NCI-H146 treated with DMSO at 0.1 percent for 48 hours (cell line): ENCODE data around the gene ANKRD6.
"Not testable (repeated sequence)": the region's sequence is repeated elsewhere in the genome, so short reads cannot be mapped to it uniquely, and the experiment has no call there.

Experiments
- DNase-seq: peaks from one replicate; lab custom pipeline; 2025; ENCODE audit not compliant: unreplicated experiment; lab: John Stamatoyannopoulos, UW

Gene ANKRD6

DNA sequence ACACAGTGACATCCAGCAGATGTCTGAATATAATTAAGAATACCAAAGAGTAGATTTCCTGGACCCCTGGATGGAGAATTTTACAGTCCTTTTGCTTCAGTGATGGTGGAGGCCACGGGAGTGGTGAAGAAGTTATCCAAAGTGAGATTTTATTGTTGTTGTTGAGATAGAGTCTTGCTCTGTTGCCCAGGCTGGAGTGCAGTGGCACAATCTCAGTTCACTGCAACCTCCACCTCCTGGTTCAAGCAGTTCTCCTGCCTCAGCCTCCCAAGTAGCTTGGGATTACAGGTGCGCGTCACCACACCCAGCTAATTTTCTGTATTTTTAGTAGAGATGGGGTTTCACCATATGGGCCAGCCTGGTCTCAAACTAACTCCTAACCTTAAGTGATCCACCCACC, 208.6 kb downstream of the ANKRD6 start:
- DNase-seq: not testable (repeated sequence)

DNA sequence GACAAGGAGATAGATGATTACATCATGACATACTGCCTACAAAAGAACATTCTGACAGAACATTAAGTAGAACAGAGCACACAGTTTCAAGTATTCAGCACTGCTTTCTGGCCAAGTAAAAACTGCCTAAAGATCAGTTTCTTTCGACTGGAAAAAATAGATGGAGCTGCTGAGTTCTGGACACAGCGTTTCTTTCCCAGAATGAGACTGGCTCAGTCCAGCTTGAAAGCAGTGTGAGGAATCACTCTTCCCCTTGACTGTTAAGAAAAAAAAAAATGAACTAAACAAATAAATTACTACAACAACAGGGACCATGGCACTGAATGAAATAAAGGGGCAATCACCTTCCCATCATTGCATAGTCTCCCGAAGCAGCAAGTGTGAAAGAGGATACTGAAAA, 210.0 kb downstream of the ANKRD6 start:
- DNase-seq: no peak

DNA sequence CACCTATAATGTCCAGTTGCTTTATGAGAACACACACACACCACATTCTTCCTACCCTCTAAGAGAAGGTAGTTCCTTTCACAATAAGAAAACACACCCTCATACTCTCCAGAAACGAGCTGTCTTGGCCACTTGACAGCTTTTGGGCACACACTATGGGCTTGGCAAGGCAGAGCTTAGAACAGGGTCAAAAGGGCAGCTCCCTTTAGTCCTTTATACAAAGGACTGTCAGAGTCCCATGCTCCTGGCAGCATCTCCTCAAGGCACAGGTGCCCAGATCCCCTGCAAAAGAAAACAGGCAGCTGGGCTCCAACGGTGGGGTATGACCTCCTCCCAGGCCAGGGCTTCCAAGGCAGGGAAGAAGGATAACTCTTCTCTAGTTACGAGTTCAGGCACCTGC, 210.5 kb downstream of the ANKRD6 start:
- DNase-seq: no peak

DNA sequence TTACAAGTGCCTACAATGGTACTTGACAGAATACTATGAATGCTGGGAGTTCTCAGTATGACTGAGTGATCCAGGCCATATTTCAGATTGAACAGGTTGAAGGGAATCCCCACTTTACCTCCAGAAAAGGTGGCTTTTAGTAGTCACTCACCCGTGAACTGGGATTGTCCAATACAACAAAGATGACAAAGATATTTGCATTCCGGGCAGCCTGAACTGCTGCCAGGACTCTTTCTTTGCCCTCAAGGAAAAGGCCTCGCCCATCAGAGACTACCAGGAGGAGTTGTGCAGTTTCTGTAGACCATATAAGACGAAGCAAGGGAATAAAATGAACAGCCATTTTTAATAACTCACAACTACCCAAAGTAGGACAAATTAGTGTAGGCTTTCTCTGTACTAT, 211.9 kb downstream of the ANKRD6 start:
- DNase-seq: no peak

DNA sequence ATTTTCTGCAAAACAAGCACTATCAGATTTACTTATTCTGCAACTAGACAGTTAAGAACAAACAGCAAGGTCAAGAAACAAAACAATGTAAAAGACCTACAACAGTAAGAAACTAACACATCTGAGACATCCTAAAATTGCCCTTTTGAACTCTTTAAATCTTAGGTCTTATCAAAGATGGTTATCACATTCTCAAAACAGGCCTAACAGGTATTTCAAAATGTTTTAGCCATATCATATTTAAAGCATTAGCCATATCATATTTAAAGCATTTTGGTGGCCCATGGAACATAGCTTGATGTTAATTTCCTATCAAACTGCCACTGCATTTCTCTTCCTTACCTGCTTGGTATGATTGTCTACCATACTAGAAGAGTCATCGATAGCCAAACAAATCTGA, 216.7 kb downstream of the ANKRD6 start:
- no peak for DNase-seq

DNA sequence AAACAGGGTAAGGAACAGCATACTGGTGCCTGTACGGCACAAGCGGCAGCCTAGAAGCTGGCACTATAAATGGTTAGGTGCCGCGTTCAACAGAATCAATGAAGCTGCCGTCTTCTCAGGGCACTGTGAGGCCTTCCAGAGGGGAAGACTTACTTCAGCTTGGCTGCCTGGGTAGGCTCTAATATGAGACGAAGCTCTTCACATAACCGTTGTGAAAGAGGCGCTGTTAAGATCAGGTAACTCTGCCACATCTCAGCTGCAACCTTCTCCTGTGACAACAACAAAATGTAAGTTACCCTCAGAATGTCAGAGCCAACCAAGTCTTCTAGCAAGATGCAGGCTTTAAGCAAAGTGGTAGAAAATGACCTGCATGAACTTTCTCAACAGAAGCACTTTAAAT, 217.6 kb downstream of the ANKRD6 start:
- no peak for DNase-seq

DNA sequence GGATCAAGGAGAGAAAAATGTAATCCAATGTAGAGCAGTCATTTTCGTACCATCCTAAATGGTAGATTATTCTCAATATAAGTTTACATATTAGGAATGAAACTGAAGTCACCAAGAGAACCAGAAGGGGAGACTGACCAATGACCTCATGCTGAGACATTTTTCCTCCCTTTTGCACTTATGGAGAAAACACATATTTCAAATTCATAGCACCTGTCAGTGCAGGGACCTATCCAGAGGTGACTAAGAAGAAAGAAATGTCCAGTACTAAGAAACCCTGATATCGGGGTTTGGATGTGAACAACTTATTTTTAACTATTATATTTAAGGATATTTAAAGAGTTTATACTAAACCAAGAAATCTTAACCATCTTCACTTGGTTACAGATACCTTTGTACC, 222.2 kb downstream of the ANKRD6 start:
- no peak for DNase-seq

DNA sequence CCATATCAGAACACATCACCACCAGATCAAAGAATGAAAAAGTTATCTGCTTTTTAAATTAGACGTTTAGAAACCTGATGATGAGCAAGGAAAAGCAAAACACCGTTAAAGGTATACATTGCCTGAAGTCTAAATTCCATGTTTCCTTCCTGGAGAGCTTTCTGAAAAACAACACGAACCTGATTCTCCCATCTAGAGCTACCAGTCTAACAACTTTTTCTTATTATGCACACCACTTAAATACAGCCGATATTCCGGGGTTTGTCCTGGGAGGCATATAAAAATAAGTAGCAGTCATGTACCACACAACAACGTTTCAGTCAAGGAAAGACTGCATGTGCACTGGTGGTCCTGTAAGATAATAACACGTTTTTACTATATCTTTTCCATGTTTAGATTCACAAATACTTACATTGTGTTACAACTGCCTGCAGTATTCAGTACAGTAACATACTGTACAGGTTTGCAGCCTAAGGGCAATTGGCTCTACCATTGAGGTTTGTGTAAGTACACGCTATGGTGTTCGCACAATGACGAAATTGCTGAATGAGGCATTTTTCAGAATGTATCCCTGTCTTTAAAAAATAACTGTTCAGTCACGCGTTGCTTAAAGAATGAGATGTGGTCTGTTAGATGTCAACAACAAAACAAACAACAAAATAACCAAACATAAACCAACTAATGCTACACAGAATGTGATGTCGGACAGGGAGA, 224.7 kb downstream of the ANKRD6 start:
- DNase-seq: no peak

DNA sequence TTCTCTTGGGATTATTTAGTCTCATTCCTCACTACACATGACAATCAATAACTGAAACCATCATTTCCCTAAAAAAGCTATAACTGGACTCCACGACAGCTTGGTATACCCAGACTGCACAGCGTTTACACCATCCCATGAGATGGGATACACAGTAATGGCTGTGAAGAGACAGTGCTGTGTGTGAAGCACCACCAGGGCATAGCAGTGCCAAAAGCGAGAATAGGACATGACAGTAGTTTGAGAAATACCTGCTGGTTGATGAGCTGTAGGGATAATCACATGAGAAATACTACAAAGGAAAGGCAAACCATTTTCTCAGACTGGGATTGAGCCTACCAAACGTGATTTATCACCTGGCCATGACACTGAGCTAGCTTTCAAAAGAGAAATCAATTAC, 228.0 kb downstream of the ANKRD6 start:
- DNase-seq: no peak

DNA sequence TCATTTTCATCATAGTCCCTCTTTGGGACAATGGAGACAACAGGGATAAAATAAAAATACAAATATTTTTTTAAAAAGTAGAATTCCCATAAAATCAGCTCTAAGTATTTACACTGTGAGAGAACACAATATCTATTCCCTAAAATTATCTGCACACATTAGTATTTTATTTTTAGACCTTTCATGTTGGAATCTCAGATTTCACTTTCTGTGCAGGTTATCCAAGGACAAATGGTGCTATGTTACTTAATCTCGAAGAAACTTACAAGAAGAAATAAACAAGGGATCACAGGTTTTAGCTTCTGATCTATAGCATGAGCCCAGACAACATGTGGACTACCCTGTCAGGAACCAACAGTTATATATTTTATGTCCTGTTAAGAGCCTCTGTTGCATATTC, 228.6 kb downstream of the ANKRD6 start:
- no peak for DNase-seq

DNA sequence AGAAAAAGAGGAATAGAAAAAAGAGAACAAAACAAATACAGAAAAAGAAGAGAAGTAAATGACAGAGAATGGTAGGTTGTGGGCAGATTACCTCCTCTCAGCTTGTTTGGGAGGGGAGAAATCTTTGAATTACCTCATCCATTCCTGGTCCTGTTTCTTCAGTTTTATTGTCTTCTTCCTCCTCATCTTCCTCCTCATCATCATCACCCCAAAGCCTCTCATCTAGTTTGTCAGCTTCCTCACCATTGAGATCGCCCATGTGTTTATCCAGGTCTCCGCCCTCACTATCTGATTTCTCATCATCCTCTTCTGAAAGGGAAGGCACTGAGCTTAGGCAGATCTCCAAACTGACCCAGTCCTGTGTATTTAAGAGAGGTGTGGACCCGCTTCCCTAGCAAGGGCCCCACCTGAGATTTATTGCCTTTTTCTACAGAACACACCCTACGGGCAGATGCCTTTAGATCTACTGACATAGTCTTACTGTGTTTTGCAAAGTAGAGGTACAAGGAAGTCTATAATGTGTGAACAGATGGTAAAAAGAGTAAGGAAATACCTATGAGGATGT, 229.8 kb downstream of the ANKRD6 start:
- no peak for DNase-seq

DNA sequence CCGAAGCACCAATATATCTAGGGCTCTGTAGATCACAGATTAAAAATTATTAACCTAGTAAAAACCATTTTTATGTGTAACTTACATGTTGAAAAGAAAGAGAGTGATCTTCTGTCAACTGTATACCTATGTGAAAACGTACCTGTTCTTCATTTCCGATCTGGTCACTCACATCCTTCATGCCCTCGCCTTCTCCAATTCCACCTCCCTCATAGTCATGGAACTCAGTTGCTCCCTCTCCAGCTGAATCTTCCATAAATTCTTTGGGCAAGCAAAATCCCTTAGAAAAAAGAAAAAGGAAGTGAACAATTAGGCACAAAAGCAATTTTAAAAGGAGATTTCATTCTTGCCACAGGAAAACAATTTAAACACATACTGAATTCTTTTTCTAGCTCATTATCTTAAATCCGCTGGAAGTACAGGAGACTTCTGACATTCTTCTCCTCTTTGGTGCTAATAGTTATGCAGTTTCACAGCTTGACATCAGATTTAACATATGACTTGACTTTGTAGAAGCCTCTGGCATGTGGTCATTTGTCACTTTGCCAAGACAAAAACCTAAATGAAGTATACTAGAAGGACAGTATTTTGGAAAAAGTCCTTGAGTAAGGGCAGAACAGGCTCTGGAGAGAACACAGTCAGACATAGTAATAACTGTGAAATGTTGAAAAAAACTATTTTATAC, 235.1 kb downstream of the ANKRD6 start:
- no peak for DNase-seq

DNA sequence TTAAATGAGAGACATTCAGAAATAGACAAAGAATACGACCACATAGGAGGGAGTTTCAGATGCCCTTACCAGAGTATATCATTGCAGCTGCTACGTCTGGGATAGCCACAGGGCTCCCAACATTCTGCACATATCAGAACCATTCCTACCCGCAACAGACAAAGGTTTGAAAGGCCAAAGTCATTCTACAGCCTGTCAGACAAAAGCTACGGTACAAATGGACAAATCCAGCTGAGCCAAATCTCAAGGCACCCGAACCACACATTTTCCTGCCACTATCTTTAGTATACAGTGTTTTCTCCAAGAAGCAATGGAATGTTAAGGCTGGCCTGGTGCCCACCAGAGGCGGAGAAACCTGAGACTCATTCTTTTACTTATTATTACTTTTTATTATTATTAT, 236.1 kb downstream of the ANKRD6 start:
- no peak for DNase-seq

DNA sequence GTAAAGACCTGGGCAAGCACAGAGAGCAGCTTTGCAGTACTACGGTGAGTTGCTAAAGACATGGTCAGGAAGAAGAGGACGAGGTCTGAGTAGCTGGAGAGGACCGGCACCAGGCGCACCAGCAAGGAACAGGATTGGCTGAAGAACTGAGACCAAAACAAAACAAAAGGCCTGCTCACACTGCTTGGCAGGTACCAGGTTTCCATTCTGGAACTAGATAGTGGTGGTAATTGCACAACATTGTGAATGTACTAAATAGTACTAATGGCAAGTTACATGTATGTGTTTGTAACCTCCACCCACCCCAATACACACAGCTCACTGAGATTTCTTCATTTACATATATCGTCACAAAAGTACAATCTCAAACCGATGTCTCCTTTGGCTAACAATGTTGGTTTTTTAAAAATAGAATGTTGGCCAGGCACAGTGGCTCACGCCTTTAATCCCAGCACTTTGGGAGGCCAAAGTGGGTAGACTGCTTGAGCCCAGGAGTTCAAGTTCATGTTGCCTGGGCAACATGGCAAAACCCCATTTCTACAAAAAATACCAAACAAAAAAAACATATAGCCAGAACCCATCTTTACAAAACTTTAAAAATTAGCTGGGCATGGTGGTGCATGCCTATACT, 238.1 kb downstream of the ANKRD6 start:
- DNase-seq: no peak

DNA sequence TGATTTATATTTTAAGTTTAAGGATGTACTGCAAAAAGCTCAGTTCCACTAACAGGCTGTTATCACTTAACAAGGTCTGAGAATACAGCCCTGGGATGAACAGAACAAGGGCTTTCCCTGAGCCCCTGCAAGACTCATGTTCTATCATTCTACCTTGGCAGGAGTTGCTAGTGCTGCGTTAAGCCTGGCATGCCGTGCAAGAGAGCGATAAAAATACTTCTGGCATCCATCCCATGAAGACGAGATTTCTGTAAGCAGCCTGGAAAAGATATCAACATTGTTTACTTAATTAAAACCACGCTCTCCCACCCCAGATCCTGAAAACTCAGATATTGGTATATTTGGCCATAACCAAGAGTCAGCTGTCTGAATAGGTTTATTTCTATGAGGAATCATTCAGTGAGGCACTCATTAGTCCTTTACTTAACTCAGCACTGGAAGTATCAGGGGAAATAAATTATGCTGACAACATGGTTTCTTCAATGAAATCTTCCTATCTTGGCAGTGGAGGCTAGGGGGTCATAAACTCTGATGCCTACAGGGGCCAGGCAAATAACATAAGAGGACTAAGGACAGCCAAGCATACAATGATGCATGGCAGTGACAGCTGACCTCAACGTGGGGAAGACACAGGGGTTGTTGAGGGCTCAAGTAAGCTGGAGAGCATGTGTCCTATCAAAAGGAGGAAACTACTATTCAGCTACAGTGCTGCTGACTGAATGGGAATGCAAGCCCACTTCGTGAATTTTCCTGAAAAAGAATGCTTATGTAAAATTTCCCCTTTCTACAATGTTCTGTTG, 243.2 kb downstream of the ANKRD6 start:
- no peak for DNase-seq

DNA sequence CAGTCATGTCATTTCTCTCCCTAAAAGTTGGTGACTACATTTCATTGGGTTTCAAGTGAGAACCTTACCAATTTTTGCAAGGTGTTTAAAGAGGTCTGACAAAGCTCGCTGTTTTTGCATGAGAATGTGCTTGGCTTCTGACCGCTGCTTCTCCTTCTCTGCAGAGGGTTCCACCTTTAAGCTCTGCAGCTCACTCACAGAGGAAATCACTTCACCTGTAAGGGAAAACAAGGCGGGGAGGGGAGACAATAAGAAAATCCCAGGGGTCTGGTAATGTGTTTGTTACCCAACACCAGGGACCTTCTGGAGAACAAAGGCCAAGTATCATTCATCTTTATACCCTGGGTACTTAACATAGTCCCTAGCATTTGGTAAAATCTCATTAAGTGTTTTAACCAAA, 245.6 kb downstream of the ANKRD6 start:
- DNase-seq: no peak

DNA sequence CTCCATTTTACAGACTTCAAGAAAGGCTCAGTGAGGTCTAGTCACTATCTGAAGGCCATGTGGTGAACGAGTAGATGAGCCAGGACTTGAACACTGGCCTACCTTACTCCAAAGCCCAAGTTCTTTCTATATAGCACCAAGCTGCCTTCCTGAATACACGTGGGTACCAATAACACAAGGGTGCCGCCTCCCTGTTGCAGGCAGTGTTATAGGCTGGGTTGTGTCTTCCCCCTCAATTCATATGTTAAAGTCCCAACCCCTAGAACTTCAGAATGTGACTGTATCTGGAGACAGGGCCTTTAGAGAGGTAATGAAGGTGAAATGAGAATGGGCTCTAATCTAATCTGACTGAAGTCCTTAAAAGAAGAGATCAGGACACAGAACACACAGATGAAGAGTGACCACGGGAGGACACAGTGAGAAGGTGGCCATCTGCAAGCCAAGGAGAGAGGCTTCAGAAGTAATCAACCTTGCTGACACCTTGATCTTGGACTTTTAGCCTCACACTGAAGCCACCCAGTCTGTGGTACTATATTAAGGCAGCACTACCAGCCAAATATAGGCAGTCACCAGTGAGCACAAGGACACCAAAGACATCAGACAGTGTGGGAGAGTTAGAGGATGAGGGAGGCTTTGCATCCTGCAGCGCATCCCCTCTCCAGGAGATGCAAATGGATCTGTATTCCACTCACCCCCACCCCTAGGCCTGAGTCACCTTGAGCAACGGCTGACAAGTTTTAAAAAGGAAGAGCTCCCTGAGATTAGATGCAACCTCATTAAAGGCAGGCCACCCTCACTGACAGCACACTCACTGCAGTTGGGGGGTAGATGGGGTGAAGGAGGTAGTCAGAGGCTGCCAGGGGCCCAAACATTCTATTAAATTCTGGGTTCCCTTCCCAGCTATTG, 246.5 kb downstream of the ANKRD6 start:
- DNase-seq: no peak

DNA sequence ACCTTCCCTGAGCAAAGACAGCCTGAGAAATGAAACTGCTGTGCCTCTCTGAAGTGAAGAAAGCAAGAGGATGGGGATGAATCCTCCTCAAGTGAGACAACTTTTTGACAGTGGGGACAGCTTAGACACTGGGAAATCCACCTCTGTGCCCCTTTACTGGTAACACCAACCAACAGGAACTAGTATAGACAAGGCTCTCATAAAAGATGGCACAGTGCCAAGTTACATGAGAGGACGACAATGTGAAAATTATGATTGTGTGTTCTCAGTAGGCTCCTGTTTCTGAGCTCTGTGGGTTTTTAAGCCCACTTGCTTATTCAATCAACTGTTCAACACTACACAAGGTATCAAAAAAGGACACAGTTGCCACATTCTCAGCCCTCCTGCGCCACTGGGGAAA, 247.2 kb downstream of the ANKRD6 start:
- DNase-seq: no peak

DNA sequence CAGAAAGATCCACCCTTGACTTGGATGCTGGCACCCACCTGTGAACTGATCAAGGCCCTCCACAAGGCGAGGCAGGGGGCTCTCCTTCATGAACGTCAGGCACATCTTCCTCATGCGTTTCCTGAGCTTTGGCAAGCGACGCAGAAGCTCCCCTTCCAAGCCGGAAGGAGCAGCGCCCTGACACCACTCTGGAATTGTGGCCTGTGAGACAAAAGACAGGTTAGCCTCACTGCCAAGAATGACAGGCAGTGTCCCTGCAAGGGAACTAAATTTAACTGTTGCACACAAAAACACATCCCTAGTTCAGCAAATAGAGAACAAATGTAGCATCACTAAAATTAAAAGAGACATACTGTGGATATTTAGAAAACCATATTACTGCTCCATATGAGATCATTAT, 247.6 kb downstream of the ANKRD6 start:
- DNase-seq: no peak

DNA sequence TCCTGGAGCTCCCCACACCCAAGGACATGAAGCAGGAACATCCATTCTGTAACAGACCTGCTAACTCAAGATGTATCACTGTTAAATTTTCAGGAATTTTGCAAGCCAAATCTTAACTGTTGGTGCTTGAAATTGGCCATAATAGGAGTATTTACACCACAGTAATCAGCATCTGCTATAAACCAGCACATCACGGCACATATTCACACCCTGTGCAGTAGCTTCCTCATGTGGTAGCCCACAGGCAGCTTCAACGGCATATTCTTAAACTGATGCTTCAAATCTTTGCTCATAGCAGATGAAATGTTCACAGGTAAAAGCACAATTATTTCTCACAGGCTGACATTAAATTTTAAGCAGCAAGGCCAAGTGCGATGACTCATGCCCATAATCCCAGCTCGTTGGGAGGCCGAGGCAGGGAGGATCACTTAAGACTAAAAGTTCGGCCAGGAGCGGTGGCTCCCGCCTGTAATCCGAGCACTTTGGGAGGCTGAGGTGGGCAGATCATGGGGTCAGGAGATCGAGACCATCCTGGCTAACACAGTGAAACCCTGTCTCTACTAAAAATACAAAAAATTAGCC, 249.1 kb downstream of the ANKRD6 start:
- no peak for DNase-seq
